ENCODE data around the gene SBNO2.

The SBNO2 gene

DNA sequence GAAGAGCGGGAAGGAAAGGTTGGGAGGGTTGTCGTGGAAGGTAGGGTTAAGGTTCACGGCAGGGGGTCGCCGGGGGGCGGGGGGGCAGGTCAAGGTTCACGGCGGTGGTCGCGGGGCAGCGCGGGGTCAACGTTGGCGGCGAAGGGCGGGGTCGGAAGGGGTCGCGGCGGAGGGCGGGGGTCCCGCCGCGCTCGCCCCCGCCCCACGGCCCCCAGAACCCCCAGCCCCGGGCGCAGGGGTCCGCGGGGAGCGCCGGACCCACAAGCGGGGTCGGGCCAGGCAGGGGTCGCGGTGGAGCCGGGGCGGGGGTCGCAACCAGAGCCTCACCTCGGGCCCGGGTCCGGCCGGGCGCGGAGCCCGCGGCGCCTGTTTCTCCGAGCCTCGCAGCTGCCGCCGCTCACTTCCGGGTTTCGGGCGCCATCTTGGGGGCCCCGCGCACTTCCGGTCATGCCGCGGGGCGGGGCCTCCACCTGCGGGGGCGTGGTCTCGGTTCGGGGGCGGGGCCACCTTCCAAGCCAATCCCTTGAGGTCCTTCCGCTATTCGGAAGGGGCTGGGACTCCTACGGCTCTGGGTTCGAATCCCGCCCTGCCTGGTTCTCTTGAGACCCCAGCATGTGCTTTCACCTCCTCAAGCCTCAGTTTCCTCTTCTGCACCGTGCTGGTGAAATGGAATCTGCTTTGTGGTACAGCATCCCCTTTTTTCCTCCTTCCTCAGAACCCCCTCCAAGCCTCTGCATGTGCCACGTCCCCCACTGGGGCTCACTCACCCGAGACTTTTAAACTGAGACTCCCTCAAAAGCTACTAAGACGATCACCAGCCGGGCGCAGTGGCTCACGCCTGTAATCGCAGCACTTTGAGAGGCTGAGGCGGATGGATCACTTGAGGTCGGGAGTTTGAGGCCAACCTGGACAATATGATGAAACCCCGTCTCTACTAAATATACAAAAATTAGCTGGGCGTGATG, at the start of gene SBNO2:
Gene SBNO2 (minus strand): TSS at position 424 of the 965 bp plus-strand sequence. CDS start 19,992 bp downstream, outside the sequence.
- TF ChIP-seq, protein P1, sequence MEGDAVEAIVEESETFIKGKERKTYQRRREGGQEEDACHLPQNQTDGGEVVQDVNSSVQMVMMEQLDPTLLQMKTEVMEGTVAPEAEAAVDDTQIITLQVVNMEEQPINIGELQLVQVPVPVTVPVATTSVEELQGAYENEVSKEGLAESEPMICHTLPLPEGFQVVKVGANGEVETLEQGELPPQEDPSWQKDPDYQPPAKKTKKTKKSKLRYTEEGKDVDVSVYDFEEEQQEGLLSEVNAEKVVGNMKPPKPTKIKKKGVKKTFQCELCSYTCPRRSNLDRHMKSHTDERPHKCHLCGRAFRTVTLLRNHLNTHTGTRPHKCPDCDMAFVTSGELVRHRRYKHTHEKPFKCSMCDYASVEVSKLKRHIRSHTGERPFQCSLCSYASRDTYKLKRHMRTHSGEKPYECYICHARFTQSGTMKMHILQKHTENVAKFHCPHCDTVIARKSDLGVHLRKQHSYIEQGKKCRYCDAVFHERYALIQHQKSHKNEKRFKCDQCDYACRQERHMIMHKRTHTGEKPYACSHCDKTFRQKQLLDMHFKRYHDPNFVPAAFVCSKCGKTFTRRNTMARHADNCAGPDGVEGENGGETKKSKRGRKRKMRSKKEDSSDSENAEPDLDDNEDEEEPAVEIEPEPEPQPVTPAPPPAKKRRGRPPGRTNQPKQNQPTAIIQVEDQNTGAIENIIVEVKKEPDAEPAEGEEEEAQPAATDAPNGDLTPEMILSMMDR (IDR thresholded peaks at IDR 0.05; ENCODE audit: borderline replicate concordance, extremely low read depth, low read length, poor library complexity, severe bottlenecking), result no peak
- no peak for TF ChIP-seq EZH2 (IDR thresholded peaks at IDR 0.05; ENCODE audit: borderline replicate concordance, low read depth, low read length, severe bottlenecking)
- H3K27ac ChIP-seq (ENCODE audit: low read length), result peak within 1 kb of the TSS; percentile 81
- peak within 1 kb of the TSS; percentile 45 to 75 for H3K4me3 ChIP-seq (ENCODE audit: low read depth in 1 of 2, low read length in 2 of 2)
- ATAC-seq (ENCODE audit: insufficient read depth, low read depth) (peak; percentile 88), DNase-seq (peak; percentile 92)
- H3K4me1 ChIP-seq (ENCODE audit: insufficient read depth, low read length), result peaks cover 36% of the 10 kb centered on the region
- H3K79me2 ChIP-seq (ENCODE audit: insufficient read depth, low read length), result peaks cover 52% of the 10 kb centered on the region
- H3K27me3 ChIP-seq (ENCODE audit: insufficient read depth, low read length, poor library complexity), result no peaks in the 10 kb centered on the region
- H3K9ac ChIP-seq (ENCODE audit: low read depth, low read length), result peak within 1 kb of the TSS; percentile 75
- peaks cover 3% of the 10 kb centered on the region for H3K36me3 ChIP-seq (ENCODE audit: insufficient read depth, low read length)
- H3K9me3 ChIP-seq (ENCODE audit: insufficient read depth, low read length, severe bottlenecking), result no peaks in the 10 kb centered on the region
- peaks cover 16% of the 10 kb centered on the region for H4K20me1 ChIP-seq (ENCODE audit: insufficient read depth, low read length)
- peak within 1 kb of the TSS; percentile 89 for H3K4me2 ChIP-seq (ENCODE audit: insufficient read depth, low read length)
- peak within 1 kb of the TSS; percentile 88 for H2AFZ ChIP-seq (ENCODE audit: low read depth, low read length)

DNA sequence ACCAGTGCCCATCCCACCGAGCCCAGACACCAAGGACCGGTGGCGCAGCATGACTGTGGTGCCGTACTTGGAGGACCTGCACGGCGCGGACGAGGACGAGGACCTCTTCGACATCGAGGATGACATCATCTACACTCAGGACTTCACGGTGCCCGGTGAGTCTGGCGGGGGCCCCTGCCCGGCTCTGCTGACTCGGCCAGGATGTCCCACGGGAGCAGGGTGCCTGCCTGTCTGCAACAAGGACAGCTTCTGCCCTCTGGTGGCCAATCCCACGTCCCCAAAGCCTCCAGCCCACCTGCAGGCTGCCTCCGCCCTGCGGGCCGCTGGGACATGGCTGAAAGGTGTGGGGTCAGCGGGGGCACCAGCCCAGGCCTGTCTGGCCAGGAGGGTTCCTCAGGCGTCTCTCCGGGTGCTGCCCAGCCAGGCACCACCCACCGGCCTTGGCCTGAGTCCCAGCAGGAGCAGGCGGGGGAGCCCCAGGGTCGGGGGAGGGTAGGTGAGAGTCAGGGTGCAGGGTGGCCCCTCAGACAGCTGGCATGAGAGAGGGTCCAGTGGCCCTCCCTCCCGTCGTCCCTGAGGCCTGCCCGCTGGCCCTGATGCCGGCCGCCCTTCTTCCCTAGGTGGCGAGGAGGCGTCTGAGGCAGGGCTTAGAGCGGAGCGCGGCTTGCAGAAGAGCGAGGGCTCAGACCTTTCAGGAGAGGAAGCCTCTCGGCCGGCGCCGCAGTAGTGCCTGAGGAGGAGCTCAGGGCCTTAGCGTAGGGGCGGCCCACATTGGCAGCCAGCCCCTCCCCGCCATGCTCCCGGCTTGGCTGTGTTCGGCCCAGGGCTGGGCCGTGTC, 49.2 kb upstream of the SBNO2 start:
- TF ChIP-seq EZH2 (IDR thresholded peaks at IDR 0.05; ENCODE audit: borderline replicate concordance, low read depth, low read length, severe bottlenecking), result no peak
- TF ChIP-seq, protein P1 (IDR thresholded peaks at IDR 0.05; ENCODE audit: borderline replicate concordance, extremely low read depth, low read length, poor library complexity, severe bottlenecking), result peak; percentile 60
- DNase-seq, result peak; percentile 46
- Histone ChIP-seq H2AFZ (ENCODE audit: low read depth, low read length) (no peak overlapping the region), H3K4me2 (ENCODE audit: insufficient read depth, low read length) (no peak overlapping the region), H4K20me1 (ENCODE audit: insufficient read depth, low read length) (peaks cover 42% of the 10 kb centered on the region), H3K9me3 (ENCODE audit: insufficient read depth, low read length, severe bottlenecking) (no peaks in the 10 kb centered on the region), H3K9ac (ENCODE audit: low read depth, low read length) (no peak overlapping the region), H3K4me1 (ENCODE audit: insufficient read depth, low read length) (no peaks in the 10 kb centered on the region), H3K4me3 (ENCODE audit: low read depth in 1 of 2, low read length in 2 of 2) (no peak overlapping the region), H3K27me3 (ENCODE audit: insufficient read depth, low read length, poor library complexity) (no peaks in the 10 kb centered on the region), H3K27ac (ENCODE audit: low read length) (no peak overlapping the region), H3K36me3 (ENCODE audit: insufficient read depth, low read length) (peaks cover 85% of the 10 kb centered on the region), H3K79me2 (ENCODE audit: insufficient read depth, low read length) (peaks cover 17% of the 10 kb centered on the region)
- peak; percentile 44; the same call in 1 of the 3 replicates for ATAC-seq (ENCODE audit: insufficient read depth, low read depth)

DNA sequence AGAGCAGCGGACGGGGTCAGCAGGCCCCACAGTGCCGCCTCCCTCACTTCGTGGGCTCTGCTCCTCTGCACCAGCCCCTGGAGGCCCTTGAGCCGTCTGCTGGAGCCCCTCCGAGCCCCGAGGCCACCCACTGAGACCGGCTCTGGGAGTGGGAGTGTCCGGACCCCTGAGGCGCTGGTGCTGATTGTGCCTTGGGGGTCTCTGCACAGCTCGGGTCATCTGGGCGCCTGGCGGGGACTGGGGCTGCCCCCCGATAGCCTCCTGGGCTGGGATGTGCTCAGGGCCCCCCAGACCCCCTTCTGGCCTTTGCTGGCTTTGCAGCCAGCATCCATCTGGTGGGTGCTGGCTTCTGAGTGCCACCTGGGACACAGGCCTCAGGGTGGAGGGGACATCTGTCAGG, 48.3 kb upstream of the SBNO2 start:
- TF ChIP-seq, protein P1 (IDR thresholded peaks at IDR 0.05; ENCODE audit: borderline replicate concordance, extremely low read depth, low read length, poor library complexity, severe bottlenecking), result peak; percentile 26
- no peak for TF ChIP-seq EZH2 (IDR thresholded peaks at IDR 0.05; ENCODE audit: borderline replicate concordance, low read depth, low read length, severe bottlenecking)
- peaks cover 87% of the 10 kb centered on the region for H3K36me3 ChIP-seq (ENCODE audit: insufficient read depth, low read length)

More for the DNA sequence above, 48.3 kb upstream of the SBNO2 start:
- H4K20me1 ChIP-seq (ENCODE audit: insufficient read depth, low read length), result peaks cover 49% of the 10 kb centered on the region
- no peak overlapping the region for H3K4me2 ChIP-seq (ENCODE audit: insufficient read depth, low read length)
- no peak overlapping the region for H3K27ac ChIP-seq (ENCODE audit: low read length)
- peaks cover 26% of the 10 kb centered on the region for H3K79me2 ChIP-seq (ENCODE audit: insufficient read depth, low read length)
- no peaks in the 10 kb centered on the region for H3K4me1 ChIP-seq (ENCODE audit: insufficient read depth, low read length)
- H3K4me3 ChIP-seq (ENCODE audit: low read depth in 1 of 2, low read length in 2 of 2), result no peak overlapping the region
- no peaks in the 10 kb centered on the region for H3K27me3 ChIP-seq (ENCODE audit: insufficient read depth, low read length, poor library complexity)
- H2AFZ ChIP-seq (ENCODE audit: low read depth, low read length), result no peak overlapping the region
- no peaks in the 10 kb centered on the region for H3K9me3 ChIP-seq (ENCODE audit: insufficient read depth, low read length, severe bottlenecking)
- H3K9ac ChIP-seq (ENCODE audit: low read depth, low read length), result no peak overlapping the region
- ATAC-seq (ENCODE audit: insufficient read depth, low read depth) (no peak), DNase-seq (no peak)
